ENCODE measurements around the gene CAPG. TPM values are rescaled to one million over a fixed set of nuclear protein-coding genes. Genes with fewer than 3 reads are reported as not detected.

Gene CAPG
- total and polyA plus RNA-seq, 10 of the 15 experiments (the other 5 are each of a cell fraction or from before 2014, with no cell fraction given), result 26.3 to 192 (median 100) TPM

DNA sequence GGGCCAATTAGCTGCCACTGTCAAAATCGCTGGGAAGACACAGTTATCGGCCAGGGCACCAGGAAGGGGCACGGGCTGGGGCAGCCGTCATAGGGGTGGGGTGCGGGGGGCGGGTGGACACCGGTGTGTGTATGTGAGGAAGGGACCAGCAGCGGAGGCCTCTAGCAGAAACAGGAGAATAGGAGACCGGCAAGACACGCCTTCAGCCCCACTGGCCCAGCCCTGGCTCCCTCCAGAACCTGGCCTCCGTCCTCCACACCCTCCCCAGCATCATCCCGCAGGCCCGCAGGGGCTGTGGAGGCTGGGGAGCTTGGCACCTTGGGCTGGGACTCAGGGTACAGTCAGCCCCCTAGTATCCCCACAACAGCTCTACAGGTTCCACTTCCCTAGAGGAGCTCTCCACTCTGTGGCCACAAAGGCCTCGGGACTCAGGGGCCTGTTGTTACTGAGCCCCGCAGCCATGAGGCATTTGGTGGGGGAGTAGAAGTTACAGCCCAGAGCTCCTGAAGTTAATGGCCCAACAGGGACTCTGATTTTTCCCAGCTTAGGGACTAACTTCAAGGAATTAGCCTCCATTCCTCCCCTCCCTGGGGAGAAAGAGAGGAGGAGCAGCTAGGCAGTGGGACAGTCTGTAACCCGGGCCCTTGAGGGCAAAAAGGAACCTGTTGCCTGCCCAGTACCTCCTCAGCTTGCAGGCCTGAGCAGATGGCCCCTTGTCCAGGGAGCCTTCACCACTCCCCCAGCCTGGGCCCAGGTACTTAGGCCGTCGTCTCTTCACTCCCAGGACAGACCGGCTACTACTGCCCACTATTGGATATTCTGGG lies 28.2 kb upstream of the CAPG start:
- no peaks in the 10 kb centered on the region for H3K9me3 ChIP-seq (replicated peaks; ENCODE audit: control insufficient read depth, insufficient read depth, low read length)
- 51% methylated on average over 13 of the region's 19 CpGs for WGBS (ENCODE audit: insufficient coverage, insufficient replicate concordance, low lambda C conversion rate, missing lambda C conversion rate)
- intact Hi-C loops (cut with micrococcal nuclease; ENCODE audit: unreplicated experiment), result no loop called here
- no peaks in the 10 kb centered on the region for H3K36me3 ChIP-seq (ENCODE audit: control insufficient read depth in 2 of 2, insufficient read depth in 2 of 2, low read length in 1 of 2)
- H3K9ac ChIP-seq (ENCODE audit: control insufficient read depth, insufficient read depth, low read length), result 0 out of 2 replicates have a peak overlapping the region, but pooled peaks have one; percentile 7
- ChIA-PET CTCF (interaction anchor here (1.8 kb wide), 1 partner anchor 114 kb away, joined by 8 read pairs; no protein-coding TSS in a partner anchor), POLR2A (interaction anchor here (0.9 to 2.4 kb wide), 4 partner anchors 8 to 103 kb away, joined by 5 to 11 read pairs (median 7); partner anchors contain the start of genes MAT2A and SH2D6), SMC1A (ENCODE audit: uncharacterized antibody, unreplicated experiment) (interaction anchor here (0.8 to 3.2 kb wide), 4 partner anchors 19 to 112 kb away, joined by 3 to 18 read pairs (median 5); partner anchors contain the start of gene MAT2A), RAD21 (ENCODE audit: unreplicated experiment) (interaction anchor here (0.8 to 2.2 kb wide), 5 partner anchors 19 to 118 kb away, joined by 3 to 16 read pairs (median 6); partner anchors contain the start of genes MAT2A and SH2D6)
- peak overlapping the region; percentile 51 for H2AFZ ChIP-seq (ENCODE audit: control insufficient read depth, low read depth, low read length)
- ATAC-seq (no peak; the same call in 2 of the 3 replicates), DNase-seq (ENCODE audit: low read depth, low spot score) (no peak), FAIRE-seq (no peak)
- no peaks in the 10 kb centered on the region for H3K79me2 ChIP-seq (ENCODE audit: control insufficient read depth, insufficient read depth, low read length)
- H3K4me1 ChIP-seq (ENCODE audit: control insufficient read depth, insufficient read depth, low read length), result peaks cover 8% of the 10 kb centered on the region; the same call in 1 of the 2 replicates
- TF ChIP-seq ESRRA (IDR thresholded peaks at IDR 0.05; ENCODE audit: low read length) (no peak), SPI1 (IDR thresholded peaks at IDR 0.05; ENCODE audit: borderline replicate concordance, insufficient read depth, low read depth, low read length) (peak; percentile 17; the same call in 1 of the 2 replicates), EP300 (IDR thresholded peaks at IDR 0.05; ENCODE audit: borderline replicate concordance in 1 of 2, control insufficient read depth in 1 of 2, low read depth in 2 of 2, low read length in 2 of 2) (no peak)
- BruUV-seq (replicated peaks), result no TSS peak
- no peak overlapping the region for H3K27ac ChIP-seq (ENCODE audit: control insufficient read depth, insufficient read depth)
- H4K20me1 ChIP-seq (ENCODE audit: control insufficient read depth, insufficient read depth), result no peaks in the 10 kb centered on the region
- peak overlapping the region; percentile 57; the same call in 1 of the 2 replicates for H3K4me3 ChIP-seq
- H3K4me2 ChIP-seq (ENCODE audit: control insufficient read depth, insufficient read depth), result peak overlapping the region; percentile 70
- in situ Hi-C loops (cut with MboI), result no loop called here
- H3K27me3 ChIP-seq (replicated peaks in 1 of 2; ENCODE audit: control insufficient read depth in 2 of 2, insufficient read depth in 2 of 2, low read length in 1 of 2), result no peaks in the 10 kb centered on the region
